B cell (primary cell): ENCODE measurements around the gene USP2. TPM values are rescaled to one million over a fixed set of nuclear protein-coding genes. Genes with fewer than 3 reads are reported as not detected.

ENCODE experiments used
- ATAC-seq: fragments of 200-7000 bp; cut with Tn5 transposase; one replicate; pipeline ENCODE4 v1.10.0; 2021; ENCODE audit warnings: low read depth, mild to moderate bottlenecking, moderate number of reproducible peaks, moderate library complexity
- CTCF ChIA-PET: fragments of 350-600 bp; sonication (Branson Sonifier 250); formaldehyde crosslinking; loops from one replicate; lab custom pipeline; 2021; ENCODE audit warnings: antibody characterized with exemption, inconsistent platforms; lab: Charles Lee
- POLR2A ChIA-PET: fragments of 350-600 bp; sonication (Branson Sonifier 250); formaldehyde crosslinking; loops from one replicate; lab custom pipeline; 2021; ENCODE audit warnings: antibody characterized with exemption; lab: Charles Lee
- DNase-seq: peaks from one replicate; pipeline ENCODE4 v3.0.0; 2013
- H2AFZ ChIP-seq: 2 replicates; pipeline ENCODE4 v1.6.1; 2012; ENCODE audit warnings: mild to moderate bottlenecking, low read depth, low read length; ENCODE audit not compliant: insufficient read depth, poor library complexity, severe bottlenecking
- H3K27ac ChIP-seq, 2 donors: 1 replicate in 1 of 2; 2 replicates in 1 of 2; pipeline ENCODE4 v1.5.1; 2012 to 2013; ENCODE audit warnings: low read length in 2 of 2, mild to moderate bottlenecking in 2 of 2, moderate library complexity in 1 of 2
- H3K27me3 ChIP-seq, 4 experiments: fragments of 200-600 bp in 1 of 4; sonication (generic) in 1 of 4; replicated peaks in 1 of 4; 1 replicate in 2 of 4; 2 replicates in 2 of 4; pipeline versions ENCODE4 v1.6.1 to v1.7.0; 2013 to 2016; ENCODE audit warnings: low read length in 3 of 4, mild to moderate bottlenecking in 2 of 4, mixed read lengths in 1 of 4, moderate library complexity in 1 of 4; ENCODE audit not compliant: insufficient read depth in 4 of 4, control insufficient read depth in 3 of 4; ENCODE audit errors: control extremely low read depth in 1 of 4
- H3K36me3 ChIP-seq, 2 experiments: replicated peaks in 1 of 2; 1 replicate in 1 of 2; 2 replicates in 1 of 2; pipeline versions ENCODE4 v1.6.1 to v1.7.1; 2013; ENCODE audit warnings: low read length in 1 of 2; ENCODE audit not compliant: insufficient read depth in 2 of 2, control insufficient read depth in 1 of 2; ENCODE audit errors: control extremely low read depth in 1 of 2, extremely low read depth in 1 of 2
- H3K4me1 ChIP-seq, 2 donors: fragments of 200-600 bp in 1 of 2; sonication (generic) in 1 of 2; 1 replicate in 1 of 2; 2 replicates in 1 of 2; pipeline versions ENCODE4 v1.5.1 to v1.6.1; 2013 to 2017; ENCODE audit warnings: low read length in 2 of 2; ENCODE audit not compliant: control insufficient read depth in 2 of 2, insufficient read depth in 2 of 2
- H3K4me2 ChIP-seq: replicated peaks from 2 replicates; pipeline ENCODE3; 2012; ENCODE audit warnings: mild to moderate bottlenecking, low read depth, low read length; ENCODE audit not compliant: poor library complexity, severe bottlenecking
- H3K4me3 ChIP-seq, 5 experiments: fragments of 200-600 bp in 1 of 5; sonication (generic) in 1 of 5; 1 replicate in 3 of 5; 2 replicates in 2 of 5; pipeline versions ENCODE4 v1.5.1 to v1.7.0; 2011 to 2016; ENCODE audit warnings: low read length in 4 of 5, mild to moderate bottlenecking in 4 of 5, low read depth in 2 of 5, control low read depth in 1 of 5, moderate library complexity in 1 of 5; ENCODE audit not compliant: insufficient read depth in 1 of 5; ENCODE audit errors: control extremely low read depth in 1 of 5, extremely low read depth in 1 of 5
- H3K79me2 ChIP-seq: fragments of 200-600 bp; sonication (generic); one replicate; pipeline ENCODE4 v1.6.0; 2016; ENCODE audit warnings: low read length; ENCODE audit not compliant: control insufficient read depth, insufficient read depth
- H3K9ac ChIP-seq: fragments of 200-600 bp; sonication (generic); 2 replicates; pipeline ENCODE4 v1.6.1; 2017; ENCODE audit warnings: mild to moderate bottlenecking, low read length, moderate library complexity
- H3K9me3 ChIP-seq, 3 donors: one replicate each; pipeline versions ENCODE4 v1.6.1 to v1.7.1; 2013; ENCODE audit warnings: low read length in 2 of 3; ENCODE audit not compliant: control insufficient read depth in 2 of 3, insufficient read depth in 1 of 3; ENCODE audit errors: control extremely low read depth in 1 of 3
- H4K20me1 ChIP-seq: 2 replicates; pipeline ENCODE4 v1.6.0; 2012; ENCODE audit warnings: mild to moderate bottlenecking, low read length; ENCODE audit not compliant: insufficient read depth, control insufficient read depth, poor library complexity, severe bottlenecking
- H3K27ac Mint-ChIP-seq: one replicate; pipeline ENCODE4 v1.8.0; 2021; ENCODE audit warnings: mixed read lengths
- H3K27me3 Mint-ChIP-seq: one replicate; pipeline ENCODE4 v1.8.0; 2021; ENCODE audit warnings: mixed read lengths
- H3K4me1 Mint-ChIP-seq: one replicate; pipeline ENCODE4 v1.8.0; 2021; ENCODE audit warnings: mixed read lengths
- H3K4me3 Mint-ChIP-seq: one replicate; pipeline ENCODE4 v1.8.0; 2021; ENCODE audit warnings: mixed read lengths
- H3K9me3 Mint-ChIP-seq: one replicate; pipeline ENCODE4 v1.8.0; 2022; ENCODE audit warnings: mixed read lengths; ENCODE audit not compliant: insufficient read depth
- CTCF ChIP-seq: fragments of 200-600 bp; IDR thresholded peaks from one replicate; pipeline ENCODE4 v1.8.0; 2022; ENCODE audit warnings: antibody characterized with exemption, mild to moderate bottlenecking
- EZH2 ChIP-seq: IDR thresholded peaks from 2 replicates; pipeline ENCODE4 v1.6.1; 2012; ENCODE audit warnings: borderline replicate concordance, low read depth, mild to moderate bottlenecking, moderate library complexity, low read length; ENCODE audit not compliant: insufficient read depth, poor library complexity, severe bottlenecking
- WGBS: methylation state at CpG from one replicate; pipeline ENCODE4 v1.1.5; 2013; ENCODE audit warnings: missing lambda C conversion rate; ENCODE audit not compliant: insufficient coverage; 5-methylcytosine and 5-hydroxymethylcytosine counted together
- intact Hi-C: fragments of 100-400 bp; cut with micrococcal nuclease; formaldehyde crosslinking; loops from one replicate; pipeline ENCODE4 v1.10.0; 2022
- polyA plus RNA-seq: library from polyadenylated mRNA; depleted of rRNA; stranded (reverse); fragments of >200 nt; gene quantifications from 2 replicates; pipeline ENCODE4 v1.2.3, GENCODE V29; 2012
- total RNA-seq, 2 donors: library from RNA; stranded (reverse); fragments of 120-200 nt in 1 of 2; gene quantifications; 1 replicate in 1 of 2; 2 replicates in 1 of 2; pipeline versions ENCODE4 v1.2.3 to v1.2.4, GENCODE V29; 2013 to 2022

USP2 gene
- total and polyA plus RNA-seq, 2 donors (not counting 1 experiment from before 2014, with no cell fraction given) = 0.09 TPM; not detected in 1

GRCh38 chr11:119320776-119321524 is 60.5 kb downstream of the USP2 start:
- Histone ChIP-seq H4K20me1 (no peaks in the 10 kb centered on the region), H3K9ac (peak overlapping the region; percentile 74), H3K9me3 (peaks cover 0 to 6% (median 0%) of the 10 kb centered on the region in 3 donors), H3K27ac (peak overlapping the region in 1 of 2 donors; percentile 19), H2AFZ (peak overlapping the region; percentile 92), H3K4me1 (peaks cover 19 to 41% of the 10 kb centered on the region in 2 donors), H3K27me3 (peaks cover 0 to 39% (median 13%) of the 10 kb centered on the region in 4 experiments), H3K36me3 (no peaks in the 10 kb centered on the region), H3K4me2 (peak overlapping the region; percentile 97), H3K79me2 (no peaks in the 10 kb centered on the region), H3K4me3 (peak overlapping the region; percentile 44 to 67 (median 58))
- Mint-ChIP-seq H3K4me1 (peaks cover 28% of the 10 kb centered on the region), H3K27me3 (peaks cover 5% of the 10 kb centered on the region), H3K27ac (peak overlapping the region; percentile 77), H3K9me3 (no peaks in the 10 kb centered on the region), H3K4me3 (peak overlapping the region; percentile 87)
- ChIA-PET POLR2A (interaction anchor here (0.9 kb wide), 1 partner anchor 15 kb away, joined by 3 read pairs; no protein-coding TSS in a partner anchor), CTCF (interaction anchor here (0.7 to 4.5 kb wide), 14 partner anchors 9 to 254 kb away, joined by 3 to 45 read pairs (median 4); partner anchors contain the start of genes C2CD2L, CBL and USP2)
- TF ChIP-seq CTCF = no peak
- TF ChIP-seq EZH2 = no peak
- peak; percentile 53 for ATAC-seq
- peak; percentile 74 for DNase-seq
- 3% methylated on average over 49 of the region's 60 CpGs for WGBS
- intact Hi-C loops = loop anchor here (1.0 kb wide), 1 partner anchor 13 kb away; the partner anchor contains the start of gene RNF26
